OCI-LY1 (cell line): Measurements from ENCODE around the gene PLAGL2.

ENCODE experiments used
- EZH2 ChIP-seq: fragments of 200-600 bp; sonication (generic), shearing (Covaris generic); IDR thresholded peaks from 2 replicates; pipeline ENCODE4 v1.8.0; 2017; ENCODE audit warnings: borderline replicate concordance, mixed run types, mild to moderate bottlenecking, antibody characterized with exemption, low read length, moderate library complexity, mixed read lengths
- TF ChIP-seq, protein P1 (sequence below): fragments of 200-600 bp; sonication (generic), shearing (Covaris generic); IDR thresholded peaks from 2 replicates; pipeline ENCODE4 v1.5.1; 2017; ENCODE audit warnings: mild to moderate bottlenecking, antibody characterized with exemption, low read length, moderate library complexity, mixed read lengths

- TF ChIP-seq, protein P1, sequence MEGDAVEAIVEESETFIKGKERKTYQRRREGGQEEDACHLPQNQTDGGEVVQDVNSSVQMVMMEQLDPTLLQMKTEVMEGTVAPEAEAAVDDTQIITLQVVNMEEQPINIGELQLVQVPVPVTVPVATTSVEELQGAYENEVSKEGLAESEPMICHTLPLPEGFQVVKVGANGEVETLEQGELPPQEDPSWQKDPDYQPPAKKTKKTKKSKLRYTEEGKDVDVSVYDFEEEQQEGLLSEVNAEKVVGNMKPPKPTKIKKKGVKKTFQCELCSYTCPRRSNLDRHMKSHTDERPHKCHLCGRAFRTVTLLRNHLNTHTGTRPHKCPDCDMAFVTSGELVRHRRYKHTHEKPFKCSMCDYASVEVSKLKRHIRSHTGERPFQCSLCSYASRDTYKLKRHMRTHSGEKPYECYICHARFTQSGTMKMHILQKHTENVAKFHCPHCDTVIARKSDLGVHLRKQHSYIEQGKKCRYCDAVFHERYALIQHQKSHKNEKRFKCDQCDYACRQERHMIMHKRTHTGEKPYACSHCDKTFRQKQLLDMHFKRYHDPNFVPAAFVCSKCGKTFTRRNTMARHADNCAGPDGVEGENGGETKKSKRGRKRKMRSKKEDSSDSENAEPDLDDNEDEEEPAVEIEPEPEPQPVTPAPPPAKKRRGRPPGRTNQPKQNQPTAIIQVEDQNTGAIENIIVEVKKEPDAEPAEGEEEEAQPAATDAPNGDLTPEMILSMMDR: no peak
- TF ChIP-seq EZH2: no peak
Observed at GRCh38 chr20:32231847-32232246, 24.3 kb upstream of the PLAGL2 start.
